Heart left ventricle (tissue), 13 donors: Measurements from ENCODE around the gene ALG9.

Experiments used
- CTCF ChIP-seq, 12 donors: fragments of 200-600 bp; sonication (generic) in 4 of 12; IDR thresholded peaks; one replicate each; pipeline versions ENCODE4 v1.5.0 to v1.8.0; 2018 to 2022; ENCODE audit warnings: antibody characterized with exemption in 12 of 12, mild to moderate bottlenecking in 5 of 12
- POLR2A ChIP-seq, 2 donors: fragments of 450-650 bp; IDR thresholded peaks; one replicate each; pipeline ENCODE4 v1.6.1; 2017; ENCODE audit warnings: antibody characterized with exemption in 2 of 2, mild to moderate bottlenecking in 2 of 2, moderate library complexity in 2 of 2
- donor health status: ischemic (EF 13 %, LVEDD 7.1; RV severe dilation, severe dysfunction).
- donor health status: DM: no; HTN: yes; CAD: no.
- donor health status: DM: no; HTN: no; CAD: no.
- donor health status: ischemic (EF 25% LVEDD 6.9; RV normal size, moderate dysfunction).
- donor health status: ischemic (EF 25% LVEDD 5.7; RV mildly dilated, moderate dysfunction).
- donor health status: ischemic (EF 35%, LVEDD 5.7; RV mildly dilated, moderate dysfunction).
- donor health status: nonischemic (EF 11% LVEDD 7.7; RV severe dilation, severe dysfunction).
- donor health status: DM: yes; HTN: yes; CAD: no.
- donor health status: PGD.
- donor health status: ischemic (EF 29% LVEDD 5.4; RV normal size, mild dysfunction).
- donor health status: nonischemic (EF 23%, LVEDD 6.1; RV moderate dilation, normal function).

- peak; percentile 84 to 95 (median 92) for TF ChIP-seq CTCF (IDR thresholded peaks at IDR 0.05)
- TF ChIP-seq POLR2A (IDR thresholded peaks at IDR 0.05), result no peak
Observed at GRCh38 chr11:111841370-111842053, 29.9 kb downstream of the ALG9 start.
